Thymus (tissue), 11 donors: ENCODE measurements around the gene ZNF202. TPM values are rescaled to one million over a fixed set of nuclear protein-coding genes. Genes with fewer than 3 reads are reported as not detected.

ENCODE experiments used
- DNase-seq, 9 donors: peaks; one replicate each; pipeline ENCODE4 v3.0.0-alpha.2; 2013; ENCODE audit warnings: low spot score in 9 of 9, low read depth in 6 of 9, missing footprints in 1 of 9
- H3K27ac ChIP-seq, 2 donors: one replicate each; pipeline ENCODE4 v1.5.1; 2013; ENCODE audit warnings: control low read depth in 1 of 2, low read depth in 1 of 2, low read length in 1 of 2, mild to moderate bottlenecking in 1 of 2, moderate library complexity in 1 of 2
- H3K27me3 ChIP-seq, 2 donors: one replicate each; pipeline ENCODE4 v1.5.1; 2013; ENCODE audit warnings: low read length in 1 of 2; ENCODE audit not compliant: control insufficient read depth in 2 of 2, insufficient read depth in 1 of 2
- H3K36me3 ChIP-seq, 2 donors: one replicate each; pipeline ENCODE4 v1.5.1; 2013; ENCODE audit warnings: low read length in 1 of 2, mild to moderate bottlenecking in 1 of 2, moderate library complexity in 1 of 2; ENCODE audit not compliant: control insufficient read depth in 2 of 2, insufficient read depth in 2 of 2
- H3K4me1 ChIP-seq, 2 donors: one replicate each; pipeline ENCODE4 v1.5.1; 2013; ENCODE audit warnings: low read length in 2 of 2; ENCODE audit not compliant: control insufficient read depth in 2 of 2, insufficient read depth in 2 of 2
- H3K4me3 ChIP-seq, 2 donors: one replicate each; pipeline ENCODE4 v1.5.1; 2013; ENCODE audit warnings: low read length in 2 of 2, control low read depth in 1 of 2, mild to moderate bottlenecking in 1 of 2
- H3K9me3 ChIP-seq, 2 donors: one replicate each; pipeline ENCODE4 v1.5.1; 2013; ENCODE audit warnings: low read length in 1 of 2, mild to moderate bottlenecking in 1 of 2; ENCODE audit not compliant: control insufficient read depth in 2 of 2, insufficient read depth in 1 of 2
- WGBS: extraction: QIAGEN DNeasy Blood & Tissue Kit; methylation state at CpG from one replicate; pipeline ENCODE4 v1.1.7; 2013; 5-methylcytosine and 5-hydroxymethylcytosine counted together
- polyA plus RNA-seq: library from polyadenylated mRNA; stranded (reverse); fragments of 200-250 nt; gene quantifications from one replicate; pipeline ENCODE4 v1.2.3, GENCODE V29; 2013
- total RNA-seq: library from RNA; stranded (reverse); fragments of 120-200 nt; gene quantifications from one replicate; pipeline ENCODE4 v1.2.4, GENCODE V29; 2013
- donor health status: healthy.

The ZNF202 gene
- total and polyA plus RNA-seq, 2 donors, result 5.7 to 10.7 TPM

DNA sequence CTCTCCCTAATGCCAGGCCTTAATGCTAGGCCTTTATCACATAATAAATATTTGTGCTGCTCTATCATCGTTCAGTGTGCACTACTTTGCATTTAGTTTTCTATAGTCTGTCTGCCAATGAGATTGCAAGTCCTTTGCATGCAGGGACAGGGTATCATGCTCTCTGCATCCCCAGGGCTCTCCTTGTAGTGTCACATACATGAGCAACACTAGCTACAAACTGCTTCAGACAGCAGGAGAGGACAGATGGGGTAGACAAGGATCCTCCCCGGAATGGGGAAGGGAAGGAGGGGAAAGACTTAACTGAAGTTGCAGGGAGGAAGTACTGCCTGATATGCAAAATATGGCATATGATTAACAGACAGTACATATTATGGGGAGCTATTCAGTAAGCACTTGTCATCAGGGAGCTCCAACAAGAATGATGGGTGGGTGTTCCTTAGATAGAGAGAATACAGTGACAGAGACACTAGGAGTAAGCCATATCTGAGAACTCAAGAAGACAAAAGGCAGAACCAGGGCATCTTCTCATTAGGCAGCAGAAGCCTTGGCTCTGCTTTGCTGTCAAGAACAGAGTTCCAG is 42.8 kb downstream of the ZNF202 start:
- H3K4me3 ChIP-seq, result no peak overlapping the region
- H3K9me3 ChIP-seq, result no peaks in the 10 kb centered on the region
- H3K27me3 ChIP-seq, result peaks cover 2 to 4% of the 10 kb centered on the region in 2 donors
- no peaks in the 10 kb centered on the region for H3K4me1 ChIP-seq
- WGBS, result 72% methylated on average over 2 of the region's 2 CpGs
- H3K27ac ChIP-seq, result no peak overlapping the region
- no peaks in the 10 kb centered on the region for H3K36me3 ChIP-seq
- DNase-seq, result no peak

DNA sequence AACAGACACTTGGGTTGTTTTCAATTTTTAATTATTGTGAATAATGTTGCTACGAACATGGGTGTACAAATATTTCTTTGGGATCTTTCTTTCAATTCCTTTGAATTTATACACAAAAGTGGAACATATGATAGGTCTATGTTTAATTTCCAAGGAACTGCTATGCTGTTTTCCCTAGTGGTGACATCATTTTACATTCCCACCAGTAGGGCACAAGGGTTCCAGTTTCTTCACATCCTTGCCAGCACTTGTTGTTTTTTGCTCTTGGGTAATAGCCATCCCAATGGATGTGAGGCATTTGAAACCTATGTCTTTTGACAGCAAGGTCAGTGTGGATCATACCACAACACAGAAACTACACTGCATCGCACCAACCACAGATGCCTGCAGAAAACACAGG is 45.3 kb downstream of the ZNF202 start:
- Histone ChIP-seq H3K9me3 (no peaks in the 10 kb centered on the region), H3K4me3 (no peak overlapping the region), H3K4me1 (no peaks in the 10 kb centered on the region), H3K36me3 (no peaks in the 10 kb centered on the region), H3K27me3 (peaks cover 2 to 3% of the 10 kb centered on the region in 2 donors), H3K27ac (no peak overlapping the region)
- no peak for DNase-seq
- 95% methylated on average over 2 of the region's 2 CpGs for WGBS

GRCh38 chr11:123695231-123695630 is 46.2 kb downstream of the ZNF202 start:
- H3K36me3 ChIP-seq, result no peaks in the 10 kb centered on the region
- peaks cover 5 to 11% of the 10 kb centered on the region in 2 donors for H3K27me3 ChIP-seq
- H3K27ac ChIP-seq, result no peak overlapping the region
- H3K4me1 ChIP-seq, result no peaks in the 10 kb centered on the region
- H3K9me3 ChIP-seq, result no peaks in the 10 kb centered on the region
- WGBS, result 97% methylated on average over 9 of the region's 9 CpGs
- no peak overlapping the region for H3K4me3 ChIP-seq
- DNase-seq, result no peak

DNA sequence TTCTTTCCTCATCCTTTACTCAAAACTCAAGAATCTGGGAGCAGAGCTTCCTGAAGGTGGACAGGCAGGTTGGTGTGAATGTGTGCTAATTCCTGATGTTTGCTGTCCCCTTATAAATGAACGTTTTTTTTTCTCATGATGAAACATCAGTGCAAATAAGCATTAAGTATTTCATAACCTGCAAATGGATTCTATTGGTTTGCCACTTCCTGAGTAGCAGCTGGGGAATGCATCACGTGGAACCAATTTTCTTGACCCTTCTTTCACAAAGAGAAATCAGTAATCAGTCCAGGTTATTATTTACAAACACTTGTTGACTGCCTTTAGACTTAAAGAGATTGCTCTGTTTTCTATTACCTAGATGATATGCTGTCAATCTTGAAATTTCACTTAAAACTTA is 46.9 kb downstream of the ZNF202 start:
- no peaks in the 10 kb centered on the region for H3K4me1 ChIP-seq
- no peak overlapping the region for H3K4me3 ChIP-seq
- no peak overlapping the region for H3K27ac ChIP-seq
- no peak for DNase-seq
- no peaks in the 10 kb centered on the region for H3K9me3 ChIP-seq
- no peaks in the 10 kb centered on the region for H3K36me3 ChIP-seq
- 50% methylated on average over 2 of the region's 2 CpGs for WGBS
- peaks cover 5 to 13% of the 10 kb centered on the region in 2 donors for H3K27me3 ChIP-seq

DNA sequence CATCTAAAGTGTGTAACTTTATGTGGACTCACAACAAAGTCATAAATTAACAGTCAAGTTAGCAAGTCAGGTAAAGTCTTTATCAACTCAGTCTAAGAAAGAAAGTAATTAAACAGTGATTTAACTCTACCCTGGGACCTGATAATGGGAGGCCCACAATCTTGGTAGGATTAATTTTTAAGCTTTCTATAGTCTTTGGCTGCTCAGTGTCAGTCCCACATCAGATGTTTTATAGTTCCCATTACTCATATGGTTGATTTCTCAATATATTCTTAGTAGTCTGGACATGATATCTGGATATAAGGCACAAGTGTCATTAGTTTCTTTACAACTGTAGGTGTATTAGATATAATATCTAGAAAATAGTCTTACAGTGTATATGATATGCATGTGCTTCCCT is 48.5 kb downstream of the ZNF202 start:
- no peak overlapping the region for H3K27ac ChIP-seq
- H3K27me3 ChIP-seq, result peaks cover 3 to 13% of the 10 kb centered on the region in 2 donors
- H3K4me1 ChIP-seq, result no peaks in the 10 kb centered on the region
- H3K4me3 ChIP-seq, result no peak overlapping the region
- no peaks in the 10 kb centered on the region for H3K9me3 ChIP-seq
- no peaks in the 10 kb centered on the region for H3K36me3 ChIP-seq
- no peak for DNase-seq

DNA sequence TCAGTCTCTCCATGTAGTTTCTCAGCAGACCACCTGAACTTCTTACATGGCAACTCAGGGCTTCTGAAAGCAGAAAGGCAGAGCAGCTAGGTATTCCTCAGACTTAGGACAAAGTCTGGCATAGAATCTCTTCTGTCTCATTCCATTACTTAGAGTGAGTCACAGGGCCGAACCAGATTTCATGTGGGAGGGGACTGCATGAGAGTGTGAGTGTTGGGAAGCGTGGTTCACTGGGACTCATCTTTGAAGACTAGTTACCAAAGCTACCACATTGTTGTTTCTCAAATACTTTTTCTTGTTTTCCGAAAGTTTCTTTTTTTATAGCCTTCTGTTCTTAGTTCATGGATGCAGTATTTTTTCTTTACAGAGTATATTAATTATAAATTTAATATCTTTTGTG is 51.0 kb downstream of the ZNF202 start:
- WGBS, result 94% methylated on average over 3 of the region's 3 CpGs
- DNase-seq, result no peak

DNA sequence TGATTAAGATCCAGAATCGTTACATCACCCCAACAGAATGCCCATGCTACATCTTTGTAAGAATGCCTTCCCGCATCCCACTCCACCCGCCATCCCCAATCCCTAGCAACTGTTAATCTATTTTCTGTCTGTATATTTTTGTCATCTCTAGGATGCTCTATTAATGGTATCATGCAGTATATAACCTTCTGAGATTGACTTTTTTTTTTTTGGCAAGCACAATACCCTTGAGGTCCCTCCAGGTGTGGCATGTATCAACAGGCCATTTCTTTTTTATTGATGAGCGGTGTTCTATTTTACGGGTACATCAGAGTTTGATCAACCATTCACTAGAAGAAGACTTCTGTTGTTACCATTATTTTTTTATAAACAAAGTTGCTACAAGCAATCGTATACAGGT is 56.9 kb downstream of the ZNF202 start:
- peaks cover 13 to 27% of the 10 kb centered on the region in 2 donors for H3K27me3 ChIP-seq
- no peaks in the 10 kb centered on the region for H3K36me3 ChIP-seq
- no peaks in the 10 kb centered on the region for H3K9me3 ChIP-seq
- DNase-seq, result no peak
- H3K4me1 ChIP-seq, result peaks cover 9 to 13% of the 10 kb centered on the region in 2 donors
- WGBS, result 99% methylated on average over 6 of the region's 6 CpGs
- H3K27ac ChIP-seq, result no peak overlapping the region
- H3K4me3 ChIP-seq, result no peak overlapping the region

More for the DNA sequence above, 51.0 kb downstream of the ZNF202 start:
- no peaks in the 10 kb centered on the region for H3K36me3 ChIP-seq
- no peaks in the 10 kb centered on the region for H3K4me1 ChIP-seq
- no peak overlapping the region for H3K27ac ChIP-seq
- no peaks in the 10 kb centered on the region for H3K9me3 ChIP-seq
- no peak overlapping the region for H3K4me3 ChIP-seq
- H3K27me3 ChIP-seq, result peaks cover 3 to 22% of the 10 kb centered on the region in 2 donors

DNA sequence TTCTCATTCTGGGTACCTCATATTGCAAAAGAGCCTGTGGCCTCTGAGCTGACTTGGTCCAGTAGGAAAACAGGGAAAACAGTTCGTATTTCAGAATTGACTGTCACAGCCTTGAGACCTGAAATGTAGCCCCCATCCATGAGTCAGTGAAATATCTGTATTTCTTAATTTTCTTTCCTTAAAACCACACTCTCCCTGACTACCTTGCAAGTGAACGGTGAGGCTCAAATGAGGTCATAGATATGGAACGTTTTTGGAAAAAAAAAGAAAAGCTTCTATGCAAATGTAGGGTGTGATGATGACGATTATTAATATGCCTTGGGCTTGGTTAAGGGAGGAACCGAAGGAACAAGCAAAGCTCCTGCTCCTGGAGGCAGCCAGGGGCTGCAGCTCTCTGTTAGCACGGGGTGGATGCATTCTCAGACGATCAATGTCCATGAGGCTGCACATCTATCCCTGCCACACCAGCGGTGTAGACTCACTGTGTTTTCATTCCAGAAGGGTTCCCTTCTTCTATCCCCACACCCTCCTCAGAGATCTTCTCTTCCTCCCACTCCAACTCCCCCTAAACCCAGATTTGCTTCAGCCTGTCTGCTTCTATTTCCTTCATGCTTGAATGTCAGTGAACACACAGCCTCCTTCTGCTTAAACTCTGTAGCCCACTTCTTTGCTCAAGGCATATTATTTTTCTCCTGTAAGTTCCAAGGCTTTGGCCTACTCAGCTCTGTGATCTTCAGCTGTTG is 57.9 kb downstream of the ZNF202 start:
- no peak overlapping the region for H3K4me3 ChIP-seq
- WGBS, result 74% methylated on average over 8 of the region's 8 CpGs
- peaks cover 13 to 35% of the 10 kb centered on the region in 2 donors for H3K27me3 ChIP-seq
- H3K9me3 ChIP-seq, result no peaks in the 10 kb centered on the region
- DNase-seq, result no peak
- H3K4me1 ChIP-seq, result peaks cover 9 to 13% of the 10 kb centered on the region in 2 donors
- H3K36me3 ChIP-seq, result no peaks in the 10 kb centered on the region
- no peak overlapping the region for H3K27ac ChIP-seq

- no peak for DNase-seq
- Histone ChIP-seq H3K36me3 (no peaks in the 10 kb centered on the region), H3K4me3 (no peak overlapping the region), H3K27me3 (peaks cover 14 to 38% of the 10 kb centered on the region in 2 donors), H3K4me1 (peaks cover 9 to 13% of the 10 kb centered on the region in 2 donors), H3K9me3 (no peaks in the 10 kb centered on the region), H3K27ac (no peak overlapping the region)
- 84% methylated on average over 5 of the region's 5 CpGs for WGBS
These were observed 58.6 kb downstream of the ZNF202 start for GRCh38 chr11:123682696-123683410.
